ENCODE measurements around the gene MUC6.

DNA sequence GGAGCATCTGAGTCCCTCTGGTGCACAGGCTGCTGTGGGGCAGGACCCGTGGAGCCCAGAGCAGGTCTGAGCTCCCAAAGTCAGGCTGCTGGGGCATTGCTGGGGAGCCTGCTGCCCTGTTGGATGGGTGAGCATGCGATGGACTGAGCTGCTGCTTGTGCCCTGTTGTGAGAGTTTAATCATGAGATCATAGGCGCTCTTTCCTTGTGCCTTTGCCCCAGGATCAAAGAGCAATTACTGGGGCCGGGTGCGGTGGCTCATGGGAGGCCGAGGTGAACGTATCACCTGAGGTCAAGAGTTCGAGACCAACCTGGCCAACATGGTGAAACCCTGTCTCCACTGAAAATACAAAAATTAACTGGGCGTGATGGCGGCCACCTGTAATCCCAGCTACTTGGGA, 37.5 kb downstream of the MUC6 start:
- no peak for TF ChIP-seq POLR2A (IDR thresholded peaks at IDR 0.05; ENCODE audit: low read length)
- no peak for TF ChIP-seq GATA1 (IDR thresholded peaks at IDR 0.05; ENCODE audit: low read depth, low read length)
